GM12872 (cell line): ENCODE measurements around the gene TRIML1.

Experiments
- TF ChIP-seq, protein P1 (sequence below): IDR thresholded peaks from 3 replicates; pipeline ENCODE4 v1.5.1; 2011; ENCODE audit warnings: low read depth, mild to moderate bottlenecking, low read length, moderate library complexity; ENCODE audit not compliant: insufficient read depth

The TRIML1 gene, protein sequence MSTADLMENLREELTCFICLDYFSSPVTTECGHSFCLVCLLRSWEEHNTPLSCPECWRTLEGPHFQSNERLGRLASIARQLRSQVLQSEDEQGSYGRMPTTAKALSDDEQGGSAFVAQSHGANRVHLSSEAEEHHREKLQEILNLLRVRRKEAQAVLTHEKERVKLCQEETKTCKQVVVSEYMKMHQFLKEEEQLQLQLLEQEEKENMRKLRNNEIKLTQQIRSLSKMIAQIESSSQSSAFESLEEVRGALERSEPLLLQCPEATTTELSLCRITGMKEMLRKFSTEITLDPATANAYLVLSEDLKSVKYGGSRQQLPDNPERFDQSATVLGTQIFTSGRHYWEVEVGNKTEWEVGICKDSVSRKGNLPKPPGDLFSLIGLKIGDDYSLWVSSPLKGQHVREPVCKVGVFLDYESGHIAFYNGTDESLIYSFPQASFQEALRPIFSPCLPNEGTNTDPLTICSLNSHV

DNA sequence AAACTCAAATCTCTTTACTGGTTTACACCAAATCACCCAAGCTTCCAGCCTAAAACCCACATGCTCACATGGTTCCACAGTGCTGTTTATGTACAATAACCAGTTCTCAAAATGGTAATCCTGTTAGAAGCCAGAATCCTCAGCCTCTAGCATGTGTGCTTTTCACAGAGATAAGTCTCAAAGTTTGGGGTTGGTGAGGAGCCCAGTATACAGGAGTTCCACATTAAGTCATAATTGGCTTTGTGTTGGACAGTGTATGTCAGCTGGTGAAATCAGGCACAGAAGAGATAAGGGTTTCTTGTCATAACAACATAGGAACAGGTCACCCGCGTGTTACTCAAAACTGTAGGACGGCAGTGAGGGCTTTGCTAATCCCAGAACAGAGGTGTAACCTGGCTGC, at the start of gene TRIML1:
TSS of gene TRIML1 (plus strand) at position 301 of the 400 bp plus-strand sequence. CDS start 118 bp downstream, outside the sequence.
- TF ChIP-seq, protein P1, sequence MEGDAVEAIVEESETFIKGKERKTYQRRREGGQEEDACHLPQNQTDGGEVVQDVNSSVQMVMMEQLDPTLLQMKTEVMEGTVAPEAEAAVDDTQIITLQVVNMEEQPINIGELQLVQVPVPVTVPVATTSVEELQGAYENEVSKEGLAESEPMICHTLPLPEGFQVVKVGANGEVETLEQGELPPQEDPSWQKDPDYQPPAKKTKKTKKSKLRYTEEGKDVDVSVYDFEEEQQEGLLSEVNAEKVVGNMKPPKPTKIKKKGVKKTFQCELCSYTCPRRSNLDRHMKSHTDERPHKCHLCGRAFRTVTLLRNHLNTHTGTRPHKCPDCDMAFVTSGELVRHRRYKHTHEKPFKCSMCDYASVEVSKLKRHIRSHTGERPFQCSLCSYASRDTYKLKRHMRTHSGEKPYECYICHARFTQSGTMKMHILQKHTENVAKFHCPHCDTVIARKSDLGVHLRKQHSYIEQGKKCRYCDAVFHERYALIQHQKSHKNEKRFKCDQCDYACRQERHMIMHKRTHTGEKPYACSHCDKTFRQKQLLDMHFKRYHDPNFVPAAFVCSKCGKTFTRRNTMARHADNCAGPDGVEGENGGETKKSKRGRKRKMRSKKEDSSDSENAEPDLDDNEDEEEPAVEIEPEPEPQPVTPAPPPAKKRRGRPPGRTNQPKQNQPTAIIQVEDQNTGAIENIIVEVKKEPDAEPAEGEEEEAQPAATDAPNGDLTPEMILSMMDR: no peak

- TF ChIP-seq, protein P1: no peak
These were observed 46.4 kb upstream of the TRIML1 start for GRCh38 chr4:188092824-188093223.

- TF ChIP-seq, protein P1: no peak
These were observed 32.8 kb upstream of the TRIML1 start for GRCh38 chr4:188106454-188106853.

DNA sequence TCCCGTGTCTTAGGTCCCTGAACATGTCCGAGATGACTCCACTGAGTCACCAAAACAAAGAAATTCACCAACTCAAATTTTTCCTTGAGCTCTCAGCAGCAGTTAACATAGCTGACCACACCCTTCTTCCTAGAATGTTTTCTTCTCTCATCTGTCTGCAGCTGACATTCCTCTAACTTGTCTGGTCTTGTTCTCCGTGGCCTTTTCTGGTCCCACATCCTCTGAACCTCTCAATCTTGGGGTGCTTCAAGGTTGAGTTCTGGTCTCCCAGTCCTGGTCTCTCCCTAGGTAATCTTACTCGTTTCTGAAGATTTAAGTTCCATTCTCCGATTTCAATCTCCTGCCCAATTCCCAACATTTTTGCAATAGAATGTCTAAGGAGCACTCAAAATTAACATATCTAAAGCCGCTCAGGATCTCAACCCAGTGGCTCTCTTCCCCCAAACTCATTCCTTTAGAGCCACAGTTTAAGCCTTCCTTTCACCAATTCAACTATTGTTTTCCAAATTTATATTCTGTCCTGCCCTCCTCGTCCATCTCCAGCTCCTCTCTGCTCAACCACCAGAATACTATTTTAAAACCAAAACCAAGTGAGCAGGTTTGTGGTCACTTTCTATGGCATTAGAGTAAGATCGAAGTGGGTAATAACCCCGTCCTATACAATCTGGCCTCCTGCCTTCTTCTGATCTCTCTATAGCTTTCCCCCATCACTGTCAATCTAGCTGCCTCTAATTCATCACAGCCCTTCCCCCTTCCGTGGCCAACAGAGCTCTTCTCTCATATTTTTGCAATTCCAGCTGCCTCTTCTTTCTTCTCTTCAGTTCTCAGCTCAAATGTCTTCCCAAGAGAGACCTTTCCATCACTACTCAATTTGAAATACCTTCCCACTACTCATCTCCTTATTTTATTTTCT, 31.1 kb upstream of the TRIML1 start:
- TF ChIP-seq, protein P1: no peak

DNA sequence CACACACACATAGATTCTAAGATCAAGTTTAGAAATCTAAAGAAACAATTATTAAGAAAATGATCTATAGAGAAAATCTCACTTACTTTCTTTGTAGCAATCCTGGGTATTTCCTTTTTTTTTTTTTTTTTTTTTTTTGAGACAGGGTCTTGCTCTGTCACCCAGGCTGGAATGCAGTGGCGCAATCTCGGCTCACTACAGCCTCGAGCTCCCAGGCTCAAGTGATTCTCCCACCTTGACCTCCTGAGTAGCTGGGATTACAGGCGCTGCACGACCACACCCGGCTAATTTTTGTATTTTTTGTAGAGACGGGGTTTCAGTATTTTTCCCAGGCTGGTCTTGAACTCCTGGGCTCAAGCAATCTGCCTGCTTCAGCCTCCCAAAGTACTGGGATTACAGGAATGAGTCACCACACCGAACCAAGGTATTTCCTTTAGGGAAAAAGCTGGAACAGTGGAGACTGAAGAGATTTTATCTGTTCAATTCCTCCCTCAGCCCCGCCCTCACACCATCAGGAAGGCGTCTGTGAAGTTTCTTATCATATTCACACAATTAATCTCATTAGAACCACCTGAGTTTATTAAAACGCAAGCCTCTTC, 30.0 kb upstream of the TRIML1 start, which contains the start of gene TRIML2:
TSS of gene TRIML2 (minus strand) at position 447 of the 599 bp plus-strand sequence. CDS start 4,235 bp downstream, outside the sequence.
- TF ChIP-seq, protein P1: no peak

DNA sequence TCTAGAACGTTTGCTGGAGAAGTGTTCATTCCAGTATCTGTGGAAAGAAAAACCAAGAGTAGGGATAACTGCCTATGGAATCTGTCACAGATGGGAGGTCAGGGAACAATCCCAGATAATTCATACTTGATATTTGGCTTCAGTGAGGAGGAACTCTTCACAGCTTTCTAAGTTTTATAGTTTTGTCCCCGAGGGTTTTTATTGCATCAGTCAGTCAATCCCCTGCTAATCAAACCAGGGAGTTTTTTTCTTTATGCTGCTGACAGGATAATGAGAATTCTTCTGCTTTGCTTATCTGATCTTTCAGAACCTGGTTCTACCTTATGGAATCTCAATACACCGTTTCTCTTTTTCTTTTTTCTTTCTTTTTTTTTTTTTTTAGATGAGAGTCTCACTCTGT, 29.2 kb upstream of the TRIML1 start:
- TF ChIP-seq, protein P1: no peak
